SIG-M5 (cell line): Measurements from ENCODE around the gene HEMK1.

Source experiments
- DNase-seq: peaks from one replicate; lab custom pipeline; 2025; lab: John Stamatoyannopoulos, UW

The HEMK1 gene

GRCh38 chr3:50574444-50574831, 5.1 kb downstream of the HEMK1 start:
- no peak for DNase-seq

- no peak for DNase-seq
Observed at GRCh38 chr3:50575372-50575771, 6.0 kb downstream of the HEMK1 start.

- DNase-seq = no peak
Observed at GRCh38 chr3:50577348-50577747, 8.0 kb downstream of the HEMK1 start.

GRCh38 chr3:50580683-50581458, 11.5 kb downstream of the HEMK1 start:
- no peak for DNase-seq

- DNase-seq = no peak
Observed at GRCh38 chr3:50581459-50581842, 12.1 kb downstream of the HEMK1 start.

- no peak for DNase-seq
Observed at GRCh38 chr3:50582083-50582482, 12.8 kb downstream of the HEMK1 start.

- no peak for DNase-seq
Observed at GRCh38 chr3:50583897-50584296, 14.6 kb downstream of the HEMK1 start.

GRCh38 chr3:50584391-50584790, 15.1 kb downstream of the HEMK1 start:
- no peak for DNase-seq

GRCh38 chr3:50585919-50586762, 16.8 kb downstream of the HEMK1 start:
- DNase-seq = no peak

GRCh38 chr3:50586763-50587070, 17.4 kb downstream of the HEMK1 start:
- no peak for DNase-seq

- no peak for DNase-seq
Observed at GRCh38 chr3:50587373-50587772, 18.1 kb downstream of the HEMK1 start.

- DNase-seq = no peak
Observed at GRCh38 chr3:50587806-50588758, 18.8 kb downstream of the HEMK1 start.

- DNase-seq = no peak
Observed at GRCh38 chr3:50588759-50589433, 19.6 kb downstream of the HEMK1 start.

- DNase-seq = no peak
Observed at GRCh38 chr3:50591196-50591741, 21.9 kb downstream of the HEMK1 start.

- no peak for DNase-seq
Observed at GRCh38 chr3:50592568-50592967, 23.2 kb downstream of the HEMK1 start.

- DNase-seq = no peak
Observed at GRCh38 chr3:50594253-50594785, 25.0 kb downstream of the HEMK1 start.

- no peak for DNase-seq
Observed at GRCh38 chr3:50599115-50599715, 29.9 kb downstream of the HEMK1 start.

GRCh38 chr3:50599716-50600118, 30.4 kb downstream of the HEMK1 start:
- no peak for DNase-seq

GRCh38 chr3:50600141-50600753, 30.9 kb downstream of the HEMK1 start:
- no peak for DNase-seq

GRCh38 chr3:50600841-50601591, 31.7 kb downstream of the HEMK1 start:
- no peak for DNase-seq
